Dermis blood vessel endothelial cell (primary cell): Measurements from ENCODE around the gene C2orf49. TPM values are rescaled to one million over a fixed set of nuclear protein-coding genes. Genes with fewer than 3 reads are reported as not detected.
"Not testable (repeated sequence)": the region's sequence is repeated elsewhere in the genome, so short reads cannot be mapped to it uniquely, and the experiment has no call there.

Experiments used
- DNase-seq: peaks from one replicate; pipeline ENCODE4 v3.0.0; 2010
- total RNA-seq: library from RNA; depleted of rRNA; stranded (reverse); fragments of >200 nt; gene quantifications from 2 replicates; pipeline ENCODE4 v1.2.3, GENCODE V29; 2014

Gene C2orf49
- total RNA-seq, 1 donor from 2014 or later = 18.4 TPM

DNA sequence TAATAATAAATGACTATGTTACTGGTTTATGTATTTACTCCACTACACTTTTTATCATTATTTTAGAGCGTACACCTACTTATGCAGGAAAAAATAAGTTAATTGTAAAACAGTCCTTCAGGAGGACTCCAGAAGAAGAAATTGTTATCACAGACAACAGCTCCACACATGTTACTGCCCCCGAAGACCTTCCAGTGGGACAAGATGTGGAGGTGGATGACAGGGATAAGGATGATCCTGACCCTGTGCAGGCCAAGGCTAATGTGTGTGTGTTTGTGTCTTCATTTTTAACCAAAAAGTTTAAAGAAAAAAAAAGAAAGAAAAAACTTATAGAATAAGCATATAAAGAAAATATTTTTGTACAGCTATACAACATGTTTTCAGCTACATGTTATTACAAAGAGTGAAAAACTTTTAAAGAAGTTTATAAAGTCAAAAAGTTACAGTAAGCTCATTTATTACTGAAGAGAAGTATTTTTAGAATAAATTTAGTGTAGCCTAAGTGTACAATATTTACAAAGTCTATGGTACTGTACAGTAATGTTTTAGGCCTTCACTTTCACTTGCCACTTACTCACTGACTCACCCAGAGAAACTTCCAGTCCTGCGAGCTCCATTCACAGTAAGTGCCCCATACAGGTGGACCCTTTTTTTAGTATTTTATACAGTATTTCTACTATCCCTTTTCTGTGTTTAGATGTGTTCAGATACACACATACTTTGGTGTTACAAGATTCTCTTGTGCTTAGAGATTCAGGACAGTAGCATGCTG is 15.3 kb upstream of the C2orf49 start:
- DNase-seq = no peak

DNA sequence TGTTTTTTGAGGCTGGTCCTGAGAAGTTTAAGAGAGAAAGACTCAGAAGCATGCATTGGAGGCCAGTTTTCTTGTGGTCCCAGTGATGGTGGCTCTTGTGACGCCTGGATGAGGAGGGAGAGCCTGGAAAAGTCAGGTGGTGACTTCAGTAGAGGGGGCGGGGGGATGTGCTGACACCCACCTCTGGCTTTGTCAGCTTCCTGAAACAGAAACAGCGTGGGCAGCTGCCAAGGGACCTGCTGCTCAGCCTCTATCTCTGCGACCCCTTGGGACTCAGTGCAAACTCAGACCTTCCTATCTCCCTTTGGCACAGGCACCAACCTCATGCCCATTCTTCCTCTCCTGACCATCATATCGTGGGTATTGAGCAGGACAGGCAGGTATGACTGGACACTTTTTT is 14.2 kb upstream of the C2orf49 start:
- DNase-seq = peak; percentile 33

DNA sequence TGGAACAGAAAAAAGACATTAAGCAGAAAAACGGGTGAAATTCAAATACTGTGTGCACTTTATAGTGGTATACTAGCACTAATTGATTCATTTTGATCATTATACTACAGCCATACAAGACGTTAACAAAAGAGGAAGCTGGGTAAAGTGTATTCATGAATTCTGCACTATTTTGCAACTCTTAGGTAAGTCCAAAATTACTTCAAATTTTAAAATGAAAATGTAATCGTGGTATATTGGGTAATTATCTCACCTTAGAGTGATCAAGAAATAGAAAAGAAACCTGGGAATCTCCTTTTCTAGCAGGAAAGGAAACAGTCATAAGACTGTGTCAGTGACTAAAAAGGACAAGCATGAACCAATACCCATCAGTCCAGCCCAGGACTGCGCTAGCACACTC is 13.2 kb upstream of the C2orf49 start:
- DNase-seq = no peak

DNA sequence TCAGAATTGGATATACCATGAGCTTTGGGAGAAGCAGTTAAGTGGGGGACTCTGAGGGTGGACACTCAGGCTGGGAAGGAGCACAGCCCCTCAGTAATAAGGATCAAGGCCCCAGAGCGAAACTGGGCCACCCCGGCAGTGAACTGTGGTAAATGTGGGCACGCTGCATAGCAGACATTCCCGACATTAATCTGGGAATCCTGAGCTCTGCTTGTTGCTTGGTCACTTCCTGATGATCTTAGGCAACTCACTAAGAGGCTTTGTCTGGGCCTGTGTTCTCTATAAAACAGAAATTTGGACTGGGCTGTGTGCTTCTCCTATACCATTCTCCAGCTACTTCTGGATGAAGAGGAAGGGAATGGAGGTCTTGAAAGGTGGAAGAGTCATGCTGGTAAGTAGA is 12.6 kb upstream of the C2orf49 start:
- peak; percentile 63 for DNase-seq

DNA sequence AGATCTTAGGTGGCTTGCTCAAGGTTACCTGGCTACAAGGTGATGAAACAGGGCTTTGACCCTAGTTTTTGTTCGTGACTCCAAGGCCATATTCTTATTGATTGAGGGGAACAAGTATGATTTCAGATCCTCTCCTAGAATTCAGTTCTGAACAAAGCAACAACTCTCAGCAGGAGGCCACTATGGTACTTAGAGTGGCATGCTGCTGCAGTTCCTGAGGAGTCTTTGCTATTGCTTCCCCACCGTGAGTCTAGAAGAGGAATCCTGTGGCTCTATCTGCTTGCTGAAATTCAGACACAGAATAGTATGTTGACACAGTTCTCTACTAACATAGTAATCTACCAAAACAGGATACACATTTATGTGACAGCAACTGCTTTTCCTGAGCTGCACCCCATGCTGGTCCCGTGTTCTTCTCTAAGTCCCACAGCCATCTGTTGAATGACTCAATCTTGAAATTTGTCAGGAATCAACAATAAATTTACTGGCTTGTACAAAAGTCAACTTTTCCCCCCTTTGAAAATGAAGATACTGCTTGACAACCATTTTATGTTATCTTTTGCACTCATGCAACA is 11.9 kb upstream of the C2orf49 start:
- peak; percentile 96 for DNase-seq

DNA sequence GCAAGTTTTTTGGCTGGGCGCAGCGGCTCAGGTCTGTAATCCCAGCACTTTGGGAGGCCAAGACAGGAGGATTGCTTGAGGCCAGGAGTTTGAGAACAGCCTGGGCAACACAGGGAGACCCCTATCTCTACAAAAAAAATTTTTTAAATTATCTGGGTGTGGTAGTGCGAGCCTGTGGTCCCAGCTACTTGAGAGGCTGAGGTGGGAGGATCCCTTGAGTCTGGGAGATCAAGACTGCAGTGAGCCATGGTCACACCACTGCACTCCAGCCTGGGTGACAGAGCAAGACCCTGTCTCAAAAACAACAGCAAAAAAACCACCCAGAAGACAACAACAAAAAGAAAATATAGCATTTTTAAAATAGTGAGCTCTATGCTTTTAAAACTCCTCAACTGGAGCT is 10.1 kb upstream of the C2orf49 start:
- not testable (repeated sequence) for DNase-seq

DNA sequence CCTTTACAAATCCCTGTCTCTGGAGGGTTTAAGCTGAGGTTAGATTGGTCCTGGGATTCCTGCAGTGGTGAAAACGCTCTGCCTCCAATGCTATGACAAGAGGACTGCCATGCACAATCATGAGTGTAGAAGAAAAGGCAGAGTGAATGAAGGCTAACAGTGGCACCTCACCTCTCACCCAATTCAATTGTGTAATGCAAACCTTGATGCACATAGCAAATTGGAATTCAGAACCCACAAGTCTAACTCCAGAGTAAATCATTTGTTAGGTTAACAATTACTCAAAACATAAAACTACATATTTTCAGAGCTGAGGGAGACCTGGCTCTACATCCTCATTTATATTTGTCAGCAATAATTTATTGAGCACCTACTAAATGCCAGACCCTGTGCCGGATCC is 9.7 kb upstream of the C2orf49 start:
- no peak for DNase-seq

DNA sequence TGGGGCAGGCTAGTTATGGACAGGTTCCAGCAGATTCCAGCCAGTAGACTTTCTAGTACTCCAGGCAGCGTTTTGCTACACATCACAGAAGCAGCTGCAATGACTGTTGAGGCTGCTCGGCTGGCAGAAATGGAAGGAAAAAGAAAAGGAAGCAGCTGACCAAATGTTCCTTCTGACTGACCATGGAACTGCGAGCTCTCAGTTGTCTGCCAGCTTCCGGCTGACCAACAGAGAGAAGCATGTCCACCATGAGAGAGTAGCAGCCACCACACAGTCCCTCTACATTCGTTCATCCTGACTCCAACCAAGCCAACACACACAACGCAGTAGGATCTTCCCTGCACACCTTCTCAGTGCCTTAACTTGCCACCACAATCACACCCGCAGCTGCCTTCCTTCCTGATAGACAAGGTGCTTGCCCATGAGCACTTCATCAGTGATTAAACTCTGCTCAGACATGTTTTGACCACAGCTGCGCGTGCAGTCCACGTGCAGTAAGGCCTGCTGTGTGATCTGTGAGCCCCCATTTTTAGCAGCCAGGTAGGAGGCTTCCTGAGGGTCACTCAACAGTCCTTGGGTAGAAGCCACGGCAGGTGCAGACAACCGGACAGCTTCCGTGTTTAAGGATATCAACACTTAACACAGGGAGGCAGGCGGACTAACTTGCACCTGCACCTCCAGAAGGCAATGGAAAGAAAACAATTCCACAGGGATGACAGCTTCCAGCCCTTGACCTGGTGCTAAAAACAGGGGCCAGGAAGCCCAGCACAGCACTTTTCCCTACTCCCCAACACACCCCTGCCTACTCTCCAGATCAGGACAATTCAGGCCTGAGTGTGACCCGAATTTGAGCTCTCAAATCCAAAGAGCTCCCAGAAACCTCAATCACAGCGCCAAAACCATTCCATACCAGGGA is 8.8 kb upstream of the C2orf49 start:
- DNase-seq = peak; percentile 76

DNA sequence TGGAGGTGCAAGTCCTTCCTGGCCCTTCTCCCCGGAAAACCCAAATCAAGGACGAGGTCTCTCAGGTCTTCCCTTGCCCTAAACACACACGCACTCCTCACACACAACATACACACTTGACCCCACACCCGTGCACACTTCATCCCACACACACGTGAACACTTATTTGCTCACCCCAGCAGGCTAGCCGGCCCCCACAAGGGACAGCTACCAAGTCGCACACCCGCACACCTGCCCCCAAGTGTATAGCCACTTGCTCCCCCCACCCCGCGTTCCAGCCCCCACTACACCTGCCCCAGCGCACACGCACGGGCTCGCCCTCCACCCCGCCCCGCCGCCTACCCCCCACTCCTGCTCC is 8.2 kb upstream of the C2orf49 start:
- DNase-seq = no peak

DNA sequence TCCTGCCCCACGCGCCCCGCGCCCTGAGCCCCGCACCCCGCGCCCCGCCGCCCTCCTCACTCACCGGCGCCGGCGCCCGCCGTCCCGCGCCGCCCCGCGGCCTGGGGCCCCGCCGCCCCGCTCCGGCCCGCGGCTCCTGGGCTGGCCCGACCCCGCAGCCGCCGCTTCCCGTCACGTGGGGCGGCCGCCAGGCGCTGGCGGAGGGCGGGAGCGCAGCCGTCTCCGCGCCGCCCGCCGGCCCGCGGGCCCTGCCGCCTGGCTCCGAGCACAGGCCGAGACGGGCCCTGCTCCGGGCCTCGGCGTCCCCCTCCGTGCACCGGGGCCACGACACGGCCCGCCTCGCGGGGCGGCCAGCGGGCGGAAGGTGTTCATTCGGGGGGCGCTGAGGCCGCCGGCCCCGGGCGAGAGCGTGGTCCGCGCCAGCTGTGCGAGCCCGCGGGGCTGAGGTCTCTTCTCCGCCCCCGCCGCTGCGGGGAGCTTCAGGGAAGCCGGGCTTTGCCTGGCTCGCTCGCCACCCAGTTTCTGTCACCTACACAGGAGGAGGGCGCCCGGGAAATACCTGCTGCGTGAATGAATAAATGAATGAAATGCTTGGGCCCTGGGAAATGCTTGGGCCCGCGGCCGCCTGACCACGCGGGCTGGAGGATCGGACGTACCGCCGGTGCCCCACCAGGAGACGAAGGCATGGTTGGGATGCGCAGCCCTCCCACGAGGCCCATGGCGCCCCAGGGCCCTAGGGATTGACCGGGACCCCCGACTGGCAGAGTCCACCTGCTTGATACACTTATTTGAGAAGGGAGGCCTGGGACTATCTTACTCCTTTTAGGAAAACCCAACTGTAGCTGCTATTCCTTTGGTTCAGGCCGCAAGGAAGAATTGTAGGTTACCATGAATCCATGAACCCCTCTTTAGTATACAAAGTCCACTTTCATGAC is 7.5 kb upstream of the C2orf49 start, which contains the start of gene TGFBRAP1:
Gene TGFBRAP1, minus strand, starts transcription at position 175 of the 935 bp plus-strand sequence. CDS start 21,434 bp downstream, outside the sequence.
- DNase-seq = peak; percentile 66

DNA sequence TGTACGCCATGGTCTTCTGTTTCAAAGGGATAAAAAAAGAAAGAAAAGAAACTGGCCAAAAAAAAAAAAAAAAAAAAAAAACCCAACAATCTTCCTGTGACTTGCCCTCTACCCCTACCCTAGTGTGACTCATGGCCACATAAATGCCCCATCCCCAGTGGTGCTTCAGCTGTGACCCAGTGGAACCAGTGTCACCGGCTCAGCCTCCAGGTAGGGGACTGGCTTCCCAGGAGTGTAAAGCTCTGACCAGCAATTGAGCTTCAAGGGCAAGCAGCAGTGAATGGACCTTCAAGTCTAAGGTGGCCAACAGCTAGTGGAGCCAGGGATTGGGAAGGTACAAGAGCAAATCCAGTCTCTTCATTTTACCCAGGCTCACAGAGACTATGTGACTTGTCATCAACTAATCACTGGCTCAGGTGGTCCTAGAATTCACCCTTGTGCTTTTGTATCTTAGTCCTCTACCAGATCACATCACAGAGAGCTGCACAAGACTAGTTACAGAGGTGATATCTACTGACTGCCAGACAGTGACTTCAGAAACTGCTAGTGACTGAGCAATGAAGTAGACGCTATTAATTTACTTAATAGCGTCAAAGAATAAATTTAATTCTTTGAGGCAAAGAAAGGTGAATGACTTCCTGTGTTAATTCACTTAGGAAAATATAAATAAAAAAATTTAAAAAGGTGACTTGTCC is 6.5 kb upstream of the C2orf49 start:
- DNase-seq = no peak

DNA sequence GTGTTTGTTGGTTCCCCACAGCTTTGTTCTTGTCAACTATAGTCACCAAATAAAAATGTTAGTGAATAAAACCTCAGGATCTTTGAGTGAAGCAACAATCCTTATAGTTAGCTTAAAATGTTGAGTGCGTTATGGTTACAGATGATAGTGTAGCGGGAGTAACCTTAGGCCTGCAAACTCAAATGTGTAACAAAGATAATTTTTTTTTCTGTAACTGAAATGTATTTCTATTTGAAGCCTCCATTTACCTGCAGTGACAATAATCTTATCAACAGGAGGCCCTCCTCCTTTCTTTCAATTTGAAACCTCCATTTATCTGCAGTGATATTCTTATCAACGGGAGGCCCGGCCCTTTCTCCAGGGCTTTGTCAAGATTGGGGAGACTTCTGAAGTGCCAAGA is 3.1 kb upstream of the C2orf49 start:
- no peak for DNase-seq

DNA sequence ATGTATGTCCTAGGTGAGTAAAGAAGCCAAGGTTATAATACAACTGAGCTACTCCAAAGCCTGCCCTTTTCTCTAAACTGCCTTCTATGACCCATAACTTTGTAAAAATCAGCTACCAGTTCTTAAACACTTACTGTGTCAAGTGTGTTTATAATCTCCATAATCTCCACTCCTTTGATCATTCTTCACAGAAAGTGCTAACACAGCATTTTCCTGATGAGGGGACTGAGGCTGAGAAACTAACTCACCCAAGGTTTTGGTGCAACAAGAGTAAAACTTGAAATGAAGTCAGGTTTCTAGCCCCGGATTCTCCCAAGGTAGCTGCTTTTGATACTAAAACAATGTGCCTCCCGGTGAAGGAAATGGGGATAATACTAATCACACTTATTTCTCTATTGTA is 1.9 kb upstream of the C2orf49 start:
- no peak for DNase-seq

DNA sequence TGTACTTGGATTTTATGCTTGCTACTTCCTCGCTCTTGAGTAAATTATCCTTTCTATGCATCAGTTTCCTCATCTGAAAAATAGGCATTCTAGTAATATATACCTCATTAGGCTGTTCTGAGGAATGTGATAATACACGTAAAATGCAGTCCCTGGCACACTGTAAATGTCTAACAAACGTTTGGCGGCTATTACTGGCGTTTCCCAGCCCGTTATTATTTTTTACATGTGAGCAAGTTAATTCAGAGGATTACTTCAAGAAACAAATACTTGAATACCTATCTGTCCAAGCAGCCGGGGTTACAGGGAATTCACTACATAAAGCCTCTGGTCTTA is 586 bp upstream of the C2orf49 start:
- DNase-seq = no peak

DNA sequence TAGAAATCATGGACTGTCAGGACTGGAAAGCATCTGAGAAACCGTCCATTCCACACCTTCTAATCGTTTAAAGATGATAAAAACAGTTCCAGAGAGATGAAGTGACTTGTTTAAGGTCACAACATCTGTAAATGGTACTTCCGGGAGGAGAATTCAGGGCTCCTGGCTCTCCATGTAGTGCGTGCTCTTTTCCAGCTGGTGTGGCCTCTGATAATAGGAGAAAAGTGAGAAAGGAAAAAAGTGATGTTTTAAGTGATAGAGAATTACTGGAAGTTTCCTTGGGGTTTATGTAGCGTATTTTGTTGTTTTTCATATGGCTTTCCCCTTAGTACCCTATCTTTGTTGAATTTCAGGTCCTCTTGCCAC is 663 bp downstream of the C2orf49 start:
- DNase-seq = peak; percentile 30

DNA sequence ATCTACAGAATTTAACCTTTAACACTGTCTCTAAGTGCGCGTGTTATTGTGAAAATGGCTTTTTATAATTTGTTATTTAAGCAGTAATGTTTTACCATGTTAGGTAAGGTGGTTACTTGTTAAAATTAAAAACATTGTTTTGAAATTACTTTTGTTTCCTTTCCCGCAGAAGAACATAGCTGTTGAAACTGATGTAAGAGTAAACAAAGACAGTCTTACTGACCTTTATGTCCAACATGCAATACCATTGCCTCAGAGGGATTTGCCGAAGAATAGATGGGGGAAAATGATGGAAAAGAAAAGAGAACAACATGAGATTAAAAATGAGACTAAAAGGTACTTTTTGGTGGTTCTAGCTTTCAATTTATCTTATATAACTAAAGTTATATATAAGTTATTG is 2.1 kb downstream of the C2orf49 start:
- DNase-seq = no peak

DNA sequence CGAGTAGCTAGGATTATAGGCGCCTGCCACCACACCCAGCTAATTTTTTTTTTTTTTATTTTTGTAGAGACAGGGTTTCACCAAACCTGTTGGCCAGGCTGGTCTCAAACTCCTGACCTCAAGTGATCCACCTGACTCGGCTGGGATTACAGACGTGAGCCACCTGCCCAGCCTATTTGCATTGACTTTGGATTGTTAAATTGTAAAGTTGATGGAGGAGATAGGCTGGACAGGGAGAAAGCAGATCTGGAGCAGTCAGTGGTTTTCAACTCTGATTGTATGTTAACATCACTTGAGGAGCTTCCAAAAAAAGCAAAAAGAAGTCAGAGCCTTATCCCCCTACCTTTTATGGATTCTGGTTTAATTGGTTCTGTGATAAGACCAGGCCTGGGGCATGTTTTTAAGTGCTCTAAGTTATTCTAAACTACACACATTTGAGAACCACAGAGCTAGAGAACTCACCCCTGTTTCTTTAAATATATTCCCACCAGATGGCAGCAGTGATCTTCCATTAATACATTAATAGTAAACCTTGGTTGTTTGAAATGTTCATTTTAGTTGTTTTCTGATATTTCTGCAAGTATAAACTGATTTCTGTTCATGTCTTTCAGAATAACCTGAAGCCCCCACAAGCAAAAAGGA is 7.5 kb downstream of the C2orf49 start:
- peak; percentile 73 for DNase-seq

DNA sequence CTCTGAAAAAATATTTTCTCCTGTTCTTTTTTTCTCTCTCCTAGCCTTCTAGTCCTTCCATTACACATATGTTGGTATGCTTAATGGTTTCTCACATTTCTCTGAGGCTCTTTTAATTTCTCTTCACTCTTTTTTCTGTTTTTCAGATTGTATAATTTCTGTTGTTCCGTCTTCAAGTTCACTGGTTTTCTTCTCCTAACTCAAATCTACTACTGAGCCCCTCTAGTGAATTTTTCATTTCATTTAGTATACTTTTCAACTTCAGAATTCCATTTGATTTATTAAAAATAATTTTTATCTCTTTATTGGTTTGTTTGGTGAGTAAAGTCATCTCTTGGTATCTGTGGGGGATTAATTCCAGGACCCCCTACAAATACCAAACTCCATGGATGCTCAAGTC is 19.8 kb downstream of the C2orf49 start:
- no peak for DNase-seq

DNA sequence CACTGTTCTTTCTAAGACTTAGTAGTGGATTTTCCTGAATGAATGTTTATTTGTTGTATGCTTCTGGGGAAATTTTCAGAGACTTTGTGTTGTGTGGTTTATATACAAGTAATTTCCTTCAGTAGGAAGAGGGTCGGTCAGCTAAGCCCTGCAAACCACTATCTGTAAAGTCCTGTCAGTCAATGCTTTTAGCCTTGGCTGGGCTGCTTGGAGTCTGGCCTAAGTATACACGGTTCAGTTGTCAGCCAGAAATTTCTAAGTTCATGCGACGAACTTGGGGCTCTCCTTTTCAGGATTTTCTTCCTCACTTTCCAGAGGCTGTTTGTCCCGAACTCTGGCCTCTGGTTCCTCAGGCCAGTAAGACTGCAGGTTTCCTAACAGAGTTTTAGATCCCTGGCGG is 21.3 kb downstream of the C2orf49 start:
- DNase-seq = no peak

DNA sequence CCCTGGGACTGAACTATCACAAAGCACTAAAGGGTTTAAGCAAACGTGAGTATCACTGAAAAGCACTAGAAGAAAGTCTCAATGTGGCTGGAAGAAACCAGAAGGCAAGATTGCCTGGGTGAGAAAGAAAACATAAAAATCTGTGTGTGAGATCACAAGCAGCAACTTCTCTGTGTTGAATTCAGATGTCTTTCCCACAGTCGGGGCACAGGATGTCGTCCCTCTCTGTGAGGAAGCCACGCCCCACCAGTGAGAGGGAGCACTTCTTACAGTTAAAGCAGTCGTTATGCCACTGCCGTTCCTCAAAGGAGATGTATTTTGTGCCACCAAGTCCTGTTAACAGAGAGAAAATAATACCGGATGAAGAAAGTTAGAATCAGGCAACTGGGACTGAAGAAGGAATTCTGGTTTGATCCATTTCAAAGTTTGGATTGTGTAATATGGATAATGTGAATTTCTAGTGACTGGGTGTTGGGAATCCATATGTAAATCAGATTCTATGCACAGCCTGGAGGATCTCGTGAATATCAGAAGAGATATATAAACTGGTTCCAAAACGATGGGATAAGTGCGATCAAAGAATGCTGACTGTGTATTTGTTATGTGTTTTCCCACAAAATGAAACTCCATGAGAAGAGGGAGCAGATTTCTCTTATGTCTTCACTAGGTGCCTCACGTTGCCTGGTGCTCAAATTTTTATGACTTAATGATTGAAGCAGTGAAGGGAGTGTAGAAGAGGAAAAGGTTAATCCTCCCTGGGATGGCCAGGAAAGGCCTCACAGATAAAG is 24.0 kb downstream of the C2orf49 start:
- no peak for DNase-seq
